HG03039 (cell line): Measurements from ENCODE around the gene NOC2L.

ENCODE experiments used
- ATAC-seq: cut with Tn5 transposase; IDR thresholded peaks from one replicate; pipeline ENCODE4 v1.9.1; 2021; ENCODE audit warnings: mild to moderate bottlenecking, moderate library complexity; ENCODE audit not compliant: unreplicated experiment

Gene NOC2L

GRCh38 chr1:958823-959730 is at the start of gene NOC2L:
TSS of gene NOC2L (minus strand) at chr1:959256. CDS start at chr1:959240, 16 bp downstream.
- peak; percentile 63 for ATAC-seq

GRCh38 chr1:1006305-1007159 is 47.5 kb upstream of the NOC2L start:
- ATAC-seq = no peak

DNA sequence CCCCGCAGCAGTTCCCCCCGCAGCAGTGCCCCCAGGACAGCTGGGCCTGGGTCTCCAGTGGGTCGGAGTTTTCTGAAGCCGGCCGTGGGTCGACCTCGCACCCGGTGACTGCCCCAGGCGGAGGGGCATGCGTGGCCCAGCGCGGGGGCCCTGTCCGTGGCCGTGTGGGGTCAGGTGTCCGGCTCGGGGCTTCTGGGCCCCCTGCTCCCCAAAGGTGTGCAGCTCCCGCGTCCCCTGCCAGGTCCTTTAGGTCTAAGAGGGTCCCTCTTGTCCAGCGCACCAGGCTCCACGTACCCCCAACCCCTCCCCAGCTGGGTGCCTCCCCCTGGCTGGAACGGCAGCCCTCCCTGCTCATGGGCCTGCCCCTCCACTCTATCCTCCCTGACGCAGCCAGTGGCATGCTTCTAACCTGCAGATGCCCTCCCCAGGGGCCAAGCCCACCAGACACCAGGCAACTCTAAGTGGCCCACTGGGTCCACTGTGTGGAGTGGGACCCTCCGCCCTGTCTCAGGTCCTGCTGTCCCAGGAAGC is 46.8 kb upstream of the NOC2L start:
- no peak for ATAC-seq

DNA sequence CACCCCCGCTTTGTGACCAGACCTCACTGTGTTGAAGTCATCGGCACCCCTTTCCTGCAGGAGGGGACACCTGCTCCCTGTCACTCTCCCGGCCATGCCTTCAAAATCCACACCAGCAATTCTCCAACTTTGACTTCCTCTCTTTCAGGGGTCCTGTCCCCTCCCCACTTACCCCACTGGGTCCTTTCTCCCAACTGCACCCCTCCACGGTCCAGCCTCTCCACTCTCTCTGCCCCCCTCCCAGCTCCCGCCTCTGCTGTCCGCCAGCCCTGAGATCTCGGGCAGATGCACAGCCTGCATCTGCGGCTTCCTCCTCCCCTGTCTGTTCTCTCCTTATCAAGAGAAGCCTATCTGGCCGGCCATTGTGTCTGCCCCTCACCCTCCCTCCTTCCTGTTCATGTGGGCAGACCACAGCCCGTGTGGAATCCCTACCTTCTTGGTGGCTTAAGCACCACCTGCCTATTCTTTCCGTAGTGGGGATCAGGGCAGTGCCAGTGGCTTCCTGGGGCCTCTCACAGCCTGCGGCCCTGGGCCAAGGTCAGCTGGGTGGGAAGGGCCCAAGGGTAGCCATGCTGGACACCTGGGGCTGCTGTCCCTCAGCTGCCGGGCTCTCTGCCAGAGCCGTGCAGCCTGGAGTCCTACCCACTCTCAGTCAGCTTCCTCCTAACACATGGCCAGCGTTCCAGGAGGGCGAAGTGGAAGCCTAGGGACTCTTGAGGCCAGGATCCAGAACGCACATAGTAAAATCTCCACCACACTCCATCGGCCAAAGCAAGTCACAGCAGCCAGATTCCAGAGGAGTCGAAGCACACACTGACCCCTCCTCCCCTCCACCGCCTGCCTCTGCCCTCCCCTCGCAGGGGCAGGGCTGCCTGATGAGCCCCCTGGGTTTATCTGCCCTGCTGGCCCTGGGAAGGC is 46.0 kb upstream of the NOC2L start:
- no peak for ATAC-seq

DNA sequence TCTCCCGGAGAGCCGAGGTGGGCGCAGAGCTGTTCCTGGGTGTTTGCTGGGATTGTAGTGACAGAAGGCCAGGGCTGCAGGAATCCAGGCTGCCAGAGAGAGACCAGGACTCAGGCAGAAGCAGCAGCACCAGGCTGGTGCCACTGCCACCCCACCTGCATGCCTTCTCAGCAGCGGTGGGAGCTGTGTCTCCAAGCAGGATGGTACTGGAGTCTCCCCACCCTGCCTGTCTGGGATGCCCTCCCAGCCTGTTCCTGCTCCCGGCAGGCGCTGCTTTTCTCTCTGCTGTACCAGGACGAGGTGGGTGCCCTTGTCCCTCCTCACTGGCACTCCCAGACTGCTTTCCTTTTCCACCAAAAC is 45.3 kb upstream of the NOC2L start:
- ATAC-seq = no peak

DNA sequence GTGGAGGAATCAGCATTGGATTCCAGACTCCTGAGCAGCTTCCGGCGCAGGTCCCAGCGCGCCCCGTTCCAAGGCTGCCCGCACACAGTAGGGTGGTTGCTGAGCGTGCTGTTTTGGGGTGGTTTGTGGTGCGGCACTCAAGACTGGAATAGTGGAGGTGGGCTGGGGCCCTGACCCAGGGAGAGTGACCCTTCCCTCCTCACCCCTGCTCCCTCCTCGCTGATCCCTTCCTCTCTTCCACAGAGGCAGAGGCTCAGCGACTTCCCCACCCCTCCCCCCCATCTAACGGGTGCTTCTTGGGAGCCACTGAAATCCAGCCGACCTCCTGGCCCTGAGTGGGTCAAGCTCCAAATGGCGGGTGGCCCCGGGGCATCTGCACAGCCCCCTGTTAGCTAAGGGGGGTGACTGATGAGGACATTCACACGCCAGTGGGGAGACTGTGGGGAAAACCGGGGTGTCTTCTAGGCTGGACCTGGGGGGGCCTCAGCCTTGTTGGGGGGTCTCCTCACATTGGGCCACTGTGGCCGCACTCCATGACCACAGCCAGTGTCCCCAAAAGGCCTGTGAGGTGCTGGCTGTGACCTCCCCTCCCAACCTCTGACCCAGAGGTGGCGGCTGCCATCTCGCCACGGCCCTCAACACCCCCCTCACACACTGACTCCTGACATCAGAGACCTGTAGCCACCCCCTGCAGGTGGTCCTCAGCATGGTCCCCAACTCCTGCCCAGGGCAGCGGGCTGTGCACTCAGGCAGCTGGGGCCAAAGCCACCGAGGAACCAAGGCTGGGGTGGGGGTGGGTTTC is 44.8 kb upstream of the NOC2L start:
- no peak for ATAC-seq

DNA sequence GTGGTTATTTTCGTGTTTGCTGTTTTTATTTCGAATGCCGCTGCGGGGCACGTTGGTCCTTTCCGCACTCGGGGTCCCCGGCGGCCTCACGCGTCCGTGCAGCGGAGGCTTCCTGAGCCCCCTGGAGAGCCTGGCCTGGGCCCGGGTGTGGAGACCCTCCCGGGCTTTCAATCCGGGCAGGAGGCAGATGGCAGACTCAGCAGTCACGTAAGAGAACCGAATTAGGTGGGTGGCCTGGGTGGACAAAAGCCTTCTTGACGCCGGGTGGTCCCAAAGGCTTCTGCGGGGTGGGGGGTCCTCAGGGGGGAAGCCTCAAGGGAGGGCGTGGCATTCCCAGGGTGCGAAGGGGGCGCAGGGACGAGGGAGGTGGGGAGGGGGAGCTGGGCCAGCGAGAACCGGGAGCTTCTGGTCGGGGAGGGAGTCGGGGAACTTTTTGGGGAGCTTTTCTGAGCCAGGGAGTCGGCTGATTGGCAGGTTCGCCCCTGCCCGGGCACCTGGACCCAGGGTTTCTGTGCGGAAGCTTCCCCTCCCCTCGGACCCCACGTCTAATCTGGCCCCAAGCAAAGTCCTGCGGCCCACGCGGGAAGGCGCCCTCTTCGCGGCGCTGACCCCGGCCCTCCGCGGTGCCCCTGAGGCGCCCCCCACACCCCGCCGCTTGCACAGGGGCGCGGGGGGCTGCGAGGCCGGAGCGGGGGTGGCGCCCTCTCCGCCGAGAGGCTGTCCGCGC is 42.2 kb upstream of the NOC2L start:
- no peak for ATAC-seq

- no peak for ATAC-seq
Measured at GRCh38 chr1:1000357-1001056, 41.5 kb upstream of the NOC2L start.

DNA sequence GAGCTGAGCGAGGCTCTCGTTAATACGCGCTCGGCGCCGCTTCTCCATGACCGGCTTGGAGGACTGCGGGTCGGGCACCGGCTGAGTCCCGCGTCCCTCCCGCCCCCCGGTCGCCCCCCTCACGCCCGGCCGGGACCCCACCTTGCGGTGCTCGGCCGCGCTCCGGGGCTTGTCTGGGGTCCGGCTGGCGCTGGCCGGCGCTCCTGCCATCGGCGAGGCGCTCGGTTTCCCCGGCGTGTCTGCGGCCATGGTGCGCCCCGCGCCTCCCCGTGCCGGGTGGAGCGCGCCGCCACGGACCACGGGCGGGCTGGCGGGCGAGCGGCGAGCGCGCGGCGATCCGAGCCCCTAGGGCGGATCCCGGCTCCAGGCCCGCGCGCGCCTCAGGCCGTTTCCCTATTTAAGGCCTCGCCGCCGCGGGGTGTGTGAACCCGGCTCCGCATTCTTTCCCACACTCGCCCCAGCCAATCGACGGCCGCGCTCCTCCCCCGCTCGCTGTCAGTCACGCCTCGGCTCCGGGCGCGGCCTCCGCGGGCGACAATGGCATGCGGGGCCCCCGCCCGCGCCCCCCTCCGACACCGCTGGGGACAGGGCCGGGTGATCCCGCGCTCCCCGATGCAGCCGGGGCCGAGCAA is 40.8 kb upstream of the NOC2L start, which contains the start of gene HES4:
Gene HES4, minus strand, starts transcription at position 373 of the 632 bp plus-strand sequence. Its CDS starts 124 bp downstream, at position 249.
- ATAC-seq = no peak

GRCh38 chr1:998995-999724 is 40.1 kb upstream of the NOC2L start:
- ATAC-seq = no peak

DNA sequence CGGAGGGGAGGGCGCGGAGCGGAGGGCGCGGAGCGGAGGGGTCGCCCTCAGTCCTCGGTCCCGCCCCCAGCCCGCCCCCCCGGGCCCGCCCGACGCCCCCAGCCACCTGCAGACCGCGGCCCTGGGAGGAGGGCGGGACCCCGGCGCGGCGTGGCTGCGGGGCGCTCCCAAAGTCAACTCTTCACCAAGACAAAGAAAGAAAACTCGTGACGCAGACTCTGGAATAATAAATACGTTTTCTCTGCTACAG is 39.6 kb upstream of the NOC2L start:
- no peak for ATAC-seq

DNA sequence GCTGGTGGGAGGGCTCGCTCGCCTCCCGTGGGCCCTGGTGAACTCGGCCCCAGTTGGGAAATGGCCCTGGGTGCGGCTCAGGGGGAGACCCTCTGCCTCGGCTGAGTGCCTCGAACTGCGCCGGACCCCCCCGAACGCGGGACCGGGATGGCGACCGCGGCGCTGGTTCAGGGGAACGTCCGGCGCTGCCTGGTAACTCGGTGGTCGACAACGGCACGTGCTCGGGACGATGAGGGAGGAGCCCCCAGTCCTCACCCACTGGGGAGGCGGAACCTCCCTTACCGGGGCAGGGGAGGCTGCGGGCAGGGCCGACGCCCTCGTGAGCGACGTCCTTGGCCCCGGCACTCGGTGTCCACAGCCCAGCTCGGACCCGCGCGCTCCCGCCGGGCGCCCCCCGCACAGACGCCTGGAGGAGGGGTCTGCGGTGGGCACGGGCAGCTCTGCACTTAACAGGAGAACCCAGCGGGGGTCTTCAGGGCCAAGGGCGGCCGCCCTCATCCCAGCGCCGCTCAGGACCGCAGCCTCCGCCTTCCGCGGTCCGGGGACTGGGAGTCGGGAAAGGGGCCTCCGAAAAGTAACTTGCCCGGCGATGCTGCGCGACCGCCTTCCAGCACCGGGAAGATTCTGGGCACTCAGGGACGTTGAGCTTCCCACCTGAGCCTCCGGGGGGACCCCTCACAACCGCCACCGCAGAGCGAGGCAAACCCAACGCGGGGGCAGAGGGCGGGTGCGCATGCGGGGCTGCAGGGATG is 39.1 kb upstream of the NOC2L start:
- no peak for ATAC-seq

DNA sequence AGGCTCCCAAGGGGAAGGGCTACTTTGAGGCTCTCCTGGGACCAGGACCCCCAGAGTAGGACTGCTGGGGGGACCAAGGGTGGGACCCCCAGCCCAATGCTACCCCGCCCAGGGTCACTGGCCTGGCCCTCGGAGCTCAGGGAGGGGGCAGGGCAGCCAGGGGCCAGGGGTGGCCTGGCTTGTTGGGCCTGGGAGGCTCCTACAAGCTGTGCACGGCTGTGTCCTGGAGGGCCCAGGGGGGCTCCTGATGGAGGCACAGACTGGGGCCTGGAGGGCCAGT is 38.6 kb upstream of the NOC2L start:
- ATAC-seq = no peak

DNA sequence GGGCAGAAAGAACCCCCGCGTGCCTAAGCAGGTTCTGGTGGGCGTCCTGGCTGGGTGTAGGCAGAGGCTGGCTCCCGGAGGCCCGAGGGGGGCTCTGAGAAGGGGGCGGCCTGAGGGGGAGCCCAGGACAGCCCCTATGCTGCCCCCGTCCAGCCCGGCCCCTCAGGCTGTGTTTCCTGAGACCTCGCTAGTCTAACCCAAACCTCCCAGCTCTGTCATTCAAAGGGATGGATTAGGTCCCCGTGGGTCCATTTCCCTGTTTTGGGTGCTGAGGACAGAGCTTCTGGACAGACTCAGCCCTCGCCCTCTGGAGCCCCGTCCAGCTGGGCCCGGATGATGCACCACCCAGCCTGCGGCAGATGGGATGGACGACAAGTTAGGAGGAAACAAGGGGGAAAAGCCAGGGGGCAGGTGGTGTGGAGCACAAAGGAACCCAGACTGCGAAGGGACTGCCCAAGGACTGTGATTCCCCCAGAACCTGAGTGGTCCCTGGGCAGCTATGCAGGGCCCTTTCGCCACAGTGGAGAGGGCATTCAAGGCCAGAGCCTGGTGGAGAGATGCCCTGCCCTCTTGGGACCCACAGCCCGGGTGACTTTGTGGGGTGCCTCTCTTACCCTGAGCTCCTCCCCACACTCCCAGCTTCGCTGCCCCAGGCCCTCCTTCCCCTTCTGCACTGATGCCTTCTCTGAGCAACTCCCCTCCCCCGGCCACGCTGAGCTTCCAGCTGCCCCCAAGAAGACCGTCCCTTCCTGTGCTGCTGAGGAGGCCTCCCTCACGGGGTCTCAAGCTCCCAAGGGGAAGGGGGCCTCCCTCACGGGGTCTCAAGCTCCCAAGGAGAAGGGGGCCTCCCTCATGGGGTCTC is 38.0 kb upstream of the NOC2L start:
- ATAC-seq = no peak

GRCh38 chr1:995665-996633 is 36.9 kb upstream of the NOC2L start:
- no peak for ATAC-seq
